Loucy (cell line): Measurements from ENCODE around the gene SPSB1.
A peak's percentile ranks its signal among the peaks of the same experiment; 100 is the strongest.

Experiments
- H2AFZ ChIP-seq: fragments of 200-600 bp; sonication (generic); 2 replicates; pipeline ENCODE4 v1.6.0; 2016; ENCODE audit warnings: antibody characterized with exemption, mild to moderate bottlenecking, low read length, moderate library complexity
- H3F3A ChIP-seq: fragments of 200-600 bp; 2 replicates; pipeline ENCODE4 v1.6.0; 2016; ENCODE audit warnings: antibody characterized with exemption, low read depth, mild to moderate bottlenecking
- H3K27me3 ChIP-seq: fragments of 200-600 bp; sonication (generic); 2 replicates; pipeline ENCODE4 v1.6.1; 2014; ENCODE audit warnings: low read length, mild to moderate bottlenecking; ENCODE audit not compliant: insufficient read depth, poor library complexity, severe bottlenecking
- H3K36me3 ChIP-seq: fragments of 200-600 bp; sonication (generic); 2 replicates; pipeline ENCODE4 v1.6.1; 2016; ENCODE audit warnings: low read length; ENCODE audit not compliant: insufficient read depth
- H3K4me1 ChIP-seq: fragments of 200-600 bp; sonication (generic); 2 replicates; pipeline ENCODE4 v1.5.1; 2014; ENCODE audit warnings: low read length, mild to moderate bottlenecking; ENCODE audit not compliant: insufficient read depth, poor library complexity, severe bottlenecking
- H3K4me2 ChIP-seq: fragments of 200-600 bp; sonication (generic); 2 replicates; pipeline ENCODE4 v1.6.0; 2014; ENCODE audit warnings: antibody characterized with exemption, low read length, low read depth, mild to moderate bottlenecking; ENCODE audit not compliant: poor library complexity, severe bottlenecking
- H3K4me3 ChIP-seq: fragments of 200-600 bp; sonication (generic); 2 replicates; pipeline ENCODE4 v1.5.1; 2014; ENCODE audit warnings: low read length, mild to moderate bottlenecking, mixed read lengths; ENCODE audit not compliant: poor library complexity, severe bottlenecking
- H3K79me2 ChIP-seq: fragments of 200-600 bp; sonication (generic); 2 replicates; pipeline ENCODE4 v1.6.1; 2014; ENCODE audit warnings: low read length; ENCODE audit not compliant: insufficient read depth
- H3K9ac ChIP-seq: fragments of 200-600 bp; sonication (generic); 2 replicates; pipeline ENCODE4 v1.6.0; 2014; ENCODE audit warnings: mild to moderate bottlenecking, low read depth, low read length, moderate library complexity; ENCODE audit not compliant: poor library complexity, severe bottlenecking
- H3K9me2 ChIP-seq: fragments of 200-600 bp; sonication (generic); replicated peaks from 2 replicates; pipeline ENCODE4 v1.6.1; 2016; ENCODE audit warnings: low read depth, low read length, mixed read lengths
- H3K9me3 ChIP-seq: fragments of 200-600 bp; sonication (generic); 2 replicates; pipeline ENCODE4 v1.6.1; 2014; ENCODE audit warnings: mild to moderate bottlenecking, antibody characterized with exemption, low read length, low read depth; ENCODE audit not compliant: insufficient read depth
- H4K20me1 ChIP-seq: fragments of 200-600 bp; sonication (generic); 2 replicates; pipeline ENCODE4 v1.6.0; 2014; ENCODE audit warnings: antibody characterized with exemption, low read length, mild to moderate bottlenecking; ENCODE audit not compliant: insufficient read depth, poor library complexity, severe bottlenecking
- CTCF ChIP-seq: fragments of 200-600 bp; sonication (generic); conservative IDR thresholded peaks from 2 replicates; pipeline ENCODE4 v1.5.1; 2014; ENCODE audit warnings: mild to moderate bottlenecking, antibody characterized with exemption, low read length
- EZH2phosphoT487 ChIP-seq: fragments of 200-600 bp; IDR thresholded peaks from 2 replicates; pipeline ENCODE4 v1.6.1; 2018; ENCODE audit warnings: antibody characterized with exemption, mild to moderate bottlenecking, moderate library complexity, borderline replicate concordance

The SPSB1 gene

GRCh38 chr1:9331558-9332346 is 39.1 kb downstream of the SPSB1 start:
- H3K9me2 ChIP-seq: no peaks in the 10 kb centered on the region
- H2AFZ ChIP-seq: no peak overlapping the region
- H3K9ac ChIP-seq: peak overlapping the region; percentile 59
- H3K9me3 ChIP-seq: no peaks in the 10 kb centered on the region
- H3K4me3 ChIP-seq: peak overlapping the region; percentile 51
- peaks cover 12% of the 10 kb centered on the region; the same call in 1 of the 2 replicates for H3K36me3 ChIP-seq
- H3K4me1 ChIP-seq: peaks cover 34% of the 10 kb centered on the region
- H3F3A ChIP-seq: 0 out of 2 replicates have a peak, but pooled peaks cover 2% of the 10 kb centered on the region
- TF ChIP-seq EZH2phosphoT487: no peak
- peaks cover 39% of the 10 kb centered on the region for H4K20me1 ChIP-seq
- H3K4me2 ChIP-seq: peak overlapping the region; percentile 59
- H3K27me3 ChIP-seq: no peaks in the 10 kb centered on the region
- peaks cover 98% of the 10 kb centered on the region for H3K79me2 ChIP-seq

GRCh38 chr1:9332513-9333143 is 39.9 kb downstream of the SPSB1 start:
- TF ChIP-seq EZH2phosphoT487 (no peak), CTCF (no peak)
- peaks cover 98% of the 10 kb centered on the region for H3K79me2 ChIP-seq
- H3K9me3 ChIP-seq: no peaks in the 10 kb centered on the region
- no peaks in the 10 kb centered on the region for H3K27me3 ChIP-seq
- no peak overlapping the region for H2AFZ ChIP-seq
- H3K36me3 ChIP-seq: peaks cover 16% of the 10 kb centered on the region; the same call in 1 of the 2 replicates
- peaks cover 40% of the 10 kb centered on the region for H3K4me1 ChIP-seq
- peaks cover 37% of the 10 kb centered on the region for H4K20me1 ChIP-seq
- H3F3A ChIP-seq: 0 out of 2 replicates have a peak, but pooled peaks cover 2% of the 10 kb centered on the region
- H3K4me2 ChIP-seq: peak overlapping the region; percentile 59
- H3K9ac ChIP-seq: peak overlapping the region; percentile 59
- H3K9me2 ChIP-seq: no peaks in the 10 kb centered on the region
- peak overlapping the region; percentile 51 for H3K4me3 ChIP-seq

DNA sequence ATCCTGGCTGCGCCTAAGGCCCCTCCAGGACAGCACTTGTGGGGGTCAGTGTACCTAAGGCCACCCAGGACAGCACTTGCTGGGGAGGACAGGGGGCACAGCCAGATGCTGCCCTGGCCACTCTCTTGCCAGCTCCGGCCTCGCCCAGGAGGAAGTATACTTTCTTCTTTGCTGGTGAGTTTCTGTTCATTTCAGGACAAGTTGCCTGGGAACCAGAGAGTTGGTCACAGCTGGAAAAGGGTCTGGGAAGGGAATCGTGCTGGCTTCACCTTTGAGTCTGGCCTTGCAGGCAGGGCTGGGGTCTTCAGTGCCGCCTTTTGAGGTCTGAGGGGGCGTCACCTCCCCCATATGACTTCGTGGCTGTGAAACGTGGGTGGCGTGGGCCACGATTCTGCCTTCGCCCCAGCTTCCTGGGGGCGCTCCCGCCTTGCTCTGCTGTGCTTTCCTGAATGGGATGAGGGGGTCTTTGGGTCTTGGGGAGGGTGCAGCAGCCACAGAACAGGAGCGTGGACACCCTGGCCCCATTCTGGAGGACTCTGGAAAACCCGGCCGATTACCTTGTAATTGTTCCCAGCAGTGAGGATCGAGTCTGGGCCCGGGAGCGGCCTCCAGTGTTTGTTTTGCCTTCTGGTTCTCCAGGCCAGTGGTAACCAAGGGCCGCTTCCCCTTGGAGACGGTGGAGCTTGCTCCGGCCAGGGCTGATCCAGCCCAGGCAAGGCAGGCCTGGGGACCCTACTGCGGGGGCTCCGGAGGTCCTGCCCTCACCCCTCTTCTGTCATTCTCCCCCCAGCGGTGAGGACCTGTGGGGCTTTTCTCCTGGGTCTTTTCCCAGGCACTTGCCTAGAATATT is 45.9 kb downstream of the SPSB1 start:
- peaks cover 14% of the 10 kb centered on the region for H3K4me1 ChIP-seq
- peaks cover 53% of the 10 kb centered on the region for H4K20me1 ChIP-seq
- H3K9me3 ChIP-seq: no peaks in the 10 kb centered on the region
- peaks cover 16% of the 10 kb centered on the region; the same call in 1 of the 2 replicates for H3K36me3 ChIP-seq
- no peaks in the 10 kb centered on the region for H3F3A ChIP-seq
- H3K9ac ChIP-seq: no peak overlapping the region
- H3K79me2 ChIP-seq: peaks cover 100% of the 10 kb centered on the region
- no peaks in the 10 kb centered on the region for H3K9me2 ChIP-seq
- no peak overlapping the region for H3K4me3 ChIP-seq
- H2AFZ ChIP-seq: no peak overlapping the region
- no peaks in the 10 kb centered on the region for H3K27me3 ChIP-seq
- H3K4me2 ChIP-seq: no peak overlapping the region
- no peak for TF ChIP-seq CTCF
- no peak for TF ChIP-seq EZH2phosphoT487
